Endothelial cell of umbilical vein (primary cell): ENCODE measurements around the gene BCAP31. TPM values are rescaled to one million over a fixed set of nuclear protein-coding genes. Genes with fewer than 3 reads are reported as not detected.
A peak's percentile ranks its signal among the peaks of the same experiment; 100 is the strongest.

ENCODE experiments used
- BruUV-seq: library from RNA; stranded (reverse); fragments of 400-500 nt; replicated peaks from 2 replicates; lab custom pipeline; 2021; lab: Mats Ljungman, UMichigan
- CTCF ChIA-PET: fragments of 300-600, 350-600 bp; sonication (Branson Sonifier 250); formaldehyde crosslinking; loops from one replicate; lab custom pipeline; 2021; ENCODE audit warnings: antibody characterized with exemption, inconsistent platforms; lab: Charles Lee
- POLR2A ChIA-PET: fragments of 300-600, 350-600 bp; sonication (Branson Sonifier 250); formaldehyde crosslinking; loops from one replicate; lab custom pipeline; 2021; ENCODE audit warnings: antibody characterized with exemption, inconsistent platforms; lab: Charles Lee
- DNase-seq: peaks from one replicate; pipeline ENCODE4 v3.0.0-alpha.2; 2011; ENCODE audit warnings: low read depth, low spot score
- FAIRE-seq: peaks from 2 replicates; lab custom pipeline; 2011; peaks lifted over from hg19 to GRCh38; lab: Jason Lieb, UNC
- H2AFZ ChIP-seq: 2 replicates; pipeline ENCODE4 v1.6.0; 2012; ENCODE audit warnings: low read depth, low read length, control low read depth, inconsistent platforms
- H3K27ac ChIP-seq: 2 replicates; pipeline ENCODE4 v1.5.1; 2011; ENCODE audit warnings: low read depth, mild to moderate bottlenecking, control low read depth, low read length, moderate library complexity; ENCODE audit not compliant: insufficient read depth
- H3K27me3 ChIP-seq, 2 experiments: 2 replicates each; pipeline versions ENCODE4 v1.6.0 to v1.6.1; 2011; ENCODE audit warnings: low read length in 2 of 2, mixed read lengths in 1 of 2; ENCODE audit not compliant: control insufficient read depth in 2 of 2, insufficient read depth in 2 of 2
- H3K36me3 ChIP-seq, 2 experiments: 2 replicates in 1 of 2; 3 replicates in 1 of 2; pipeline ENCODE4 v1.5.1; 2011; ENCODE audit warnings: low read length in 2 of 2, mild to moderate bottlenecking in 1 of 2, moderate library complexity in 1 of 2; ENCODE audit not compliant: control insufficient read depth in 2 of 2, insufficient read depth in 2 of 2; ENCODE audit errors: extremely low read depth in 1 of 2
- H3K4me1 ChIP-seq: 3 replicates; pipeline ENCODE4 v1.5.1; 2011; ENCODE audit warnings: mild to moderate bottlenecking, low read length; ENCODE audit not compliant: control insufficient read depth, insufficient read depth; ENCODE audit errors: extremely low read depth
- H3K4me2 ChIP-seq: 2 replicates; pipeline ENCODE4 v1.6.1; 2011; ENCODE audit warnings: low read length, control low read depth, mixed read lengths; ENCODE audit not compliant: insufficient read depth
- H3K4me3 ChIP-seq, 3 experiments: fragments of 200-600 bp in 1 of 3; sonication (generic), shearing (Covaris generic) in 1 of 3; replicated peaks in 1 of 3; 2 replicates each; pipeline ENCODE4 v1.5.1; 2011 to 2016; ENCODE audit warnings: control low read depth in 3 of 3, low read length in 3 of 3, mild to moderate bottlenecking in 2 of 3, inconsistent platforms in 1 of 3, low read depth in 1 of 3, moderate library complexity in 1 of 3; ENCODE audit not compliant: insufficient read depth in 1 of 3
- H3K79me2 ChIP-seq: 2 replicates; pipeline ENCODE4 v1.6.0; 2012; ENCODE audit warnings: low read length, inconsistent platforms; ENCODE audit not compliant: control insufficient read depth, insufficient read depth
- H3K9ac ChIP-seq: replicated peaks from 2 replicates; pipeline ENCODE3; 2011; ENCODE audit warnings: low read length, control low read depth; ENCODE audit not compliant: insufficient read depth; ENCODE audit errors: extremely low read depth
- H3K9me1 ChIP-seq: replicated peaks from 3 replicates; pipeline ENCODE4 v1.6.0; 2011; ENCODE audit warnings: mild to moderate bottlenecking, low read length; ENCODE audit not compliant: control insufficient read depth, insufficient read depth; ENCODE audit errors: extremely low read depth
- H3K9me3 ChIP-seq: replicated peaks from 2 replicates; pipeline ENCODE4 v1.5.1; 2012; ENCODE audit warnings: low read length, inconsistent platforms; ENCODE audit not compliant: control insufficient read depth, insufficient read depth
- H4K20me1 ChIP-seq: replicated peaks from 2 replicates; pipeline ENCODE3; 2011; ENCODE audit warnings: mild to moderate bottlenecking, low read length; ENCODE audit not compliant: control insufficient read depth, insufficient read depth; ENCODE audit errors: extremely low read depth
- GATA2 ChIP-seq: IDR thresholded peaks from 2 replicates; pipeline ENCODE4 v1.7.0; 2011; ENCODE audit warnings: low read depth, mild to moderate bottlenecking, moderate library complexity, mixed read lengths, low read length; ENCODE audit not compliant: insufficient read length, insufficient read depth
- dilution Hi-C: fragments of 300-500 bp; cut with MboI; formaldehyde crosslinking; loops from one replicate; pipeline ENCODE4 v1.15.0; 2019; ENCODE audit warnings: low sequenced_read_pairs; ENCODE audit not compliant: extremely low pct_ligation_motif_present
- intact Hi-C: fragments of 100-400 bp; cut with micrococcal nuclease; formaldehyde crosslinking; loops from one replicate; pipeline ENCODE4 v1.10.0; 2022
- polyA plus RNA-seq, 4 experiments: library from polyadenylated mRNA; depleted of rRNA in 3 of 4; stranded (reverse) in 3 of 4; unstranded in 1 of 4; fragments of >200 nt; gene quantifications; 2 replicates each; pipeline versions ENCODE4 v1.2.1 to v1.2.3, GENCODE V29; 2011 to 2012; ENCODE audit warnings: missing spikeins in 1 of 4
- total RNA-seq: library from RNA; stranded (reverse); gene quantifications from 2 replicates; pipeline ENCODE4 v1.2.3, GENCODE V29; 2021
- TF ChIP-seq, protein P1 (sequence below), 2 donors: IDR thresholded peaks; 1 replicate in 1 of 2; 2 replicates in 1 of 2; pipeline ENCODE4 v1.5.1; 2011; ENCODE audit warnings: low read length in 2 of 2, mild to moderate bottlenecking in 2 of 2, moderate library complexity in 2 of 2, control low read depth in 1 of 2, inconsistent platforms in 1 of 2, low read depth in 1 of 2; ENCODE audit not compliant: insufficient read depth in 1 of 2; ENCODE audit errors: extremely low read depth in 1 of 2

Gene BCAP31
- total and polyA plus RNA-seq, 2 donors (not counting 3 experiments of a cell fraction or from before 2014, with no cell fraction given) = 169 to 203 TPM

DNA sequence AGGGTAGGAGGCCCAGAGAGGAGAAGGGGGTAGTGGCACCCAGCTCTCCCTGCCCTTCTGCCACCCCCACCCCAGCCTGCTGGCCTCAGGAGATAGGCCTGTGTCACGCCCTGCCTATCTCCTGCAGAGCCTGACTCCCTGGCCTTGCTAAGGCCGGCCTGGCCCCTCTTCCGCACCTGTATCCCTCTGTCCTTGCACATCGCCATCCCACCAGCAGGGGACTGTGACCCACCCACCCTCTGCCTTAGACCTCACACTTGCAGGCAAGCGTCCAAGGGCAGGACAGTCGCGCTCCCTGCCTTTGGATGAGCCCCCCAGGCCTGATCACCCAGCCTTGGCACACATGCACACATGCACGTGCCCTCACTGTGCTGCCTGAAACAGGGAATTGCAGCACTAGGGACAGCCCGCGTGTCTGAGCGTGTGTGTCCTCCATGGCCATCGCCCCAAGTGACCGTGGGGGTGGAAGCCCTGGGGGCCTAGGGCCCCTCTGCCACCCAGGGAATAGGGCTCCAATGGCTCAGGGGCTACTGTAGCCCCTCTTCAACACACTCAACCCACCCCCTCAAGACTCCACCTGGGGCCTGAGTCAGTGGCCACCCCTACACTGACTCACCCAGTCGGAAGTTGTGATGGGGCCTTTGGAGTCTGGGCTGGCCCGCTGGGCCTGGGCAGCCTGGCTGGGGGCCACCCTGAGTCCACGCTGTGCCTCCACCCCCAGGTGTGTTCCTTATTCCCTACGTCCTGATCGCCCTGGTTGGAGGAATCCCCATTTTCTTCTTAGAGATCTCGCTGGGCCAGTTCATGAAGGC is 34.3 kb downstream of the BCAP31 start:
- Histone ChIP-seq H3K36me3 (no peaks in the 10 kb centered on the region), H3K27me3 (no peaks in the 10 kb centered on the region), H4K20me1 (no peaks in the 10 kb centered on the region), H3K9me1 (no peaks in the 10 kb centered on the region), H3K79me2 (no peaks in the 10 kb centered on the region), H3K9me3 (no peaks in the 10 kb centered on the region), H3K4me1 (peaks cover 4% of the 10 kb centered on the region), H2AFZ (no peak overlapping the region), H3K27ac (peak overlapping the region; percentile 8), H3K4me3 (peak overlapping the region in 1 of 3 experiments; percentile 20), H3K9ac (no peak overlapping the region), H3K4me2 (no peak overlapping the region)
- TSS peak; percentile 17 for BruUV-seq
- intact Hi-C loops (no loop called here), dilution Hi-C loops (no loop called here)
- ChIA-PET CTCF (interaction anchor here (0.6 kb wide), 1 partner anchor 80 kb away, joined by 3 read pairs; no protein-coding TSS in a partner anchor), POLR2A (interaction anchor here (0.6 kb wide), 1 partner anchor 20 kb away, joined by 3 read pairs; no protein-coding TSS in a partner anchor)
- FAIRE-seq = no peak
- no peak for DNase-seq
- TF ChIP-seq, protein P1, sequence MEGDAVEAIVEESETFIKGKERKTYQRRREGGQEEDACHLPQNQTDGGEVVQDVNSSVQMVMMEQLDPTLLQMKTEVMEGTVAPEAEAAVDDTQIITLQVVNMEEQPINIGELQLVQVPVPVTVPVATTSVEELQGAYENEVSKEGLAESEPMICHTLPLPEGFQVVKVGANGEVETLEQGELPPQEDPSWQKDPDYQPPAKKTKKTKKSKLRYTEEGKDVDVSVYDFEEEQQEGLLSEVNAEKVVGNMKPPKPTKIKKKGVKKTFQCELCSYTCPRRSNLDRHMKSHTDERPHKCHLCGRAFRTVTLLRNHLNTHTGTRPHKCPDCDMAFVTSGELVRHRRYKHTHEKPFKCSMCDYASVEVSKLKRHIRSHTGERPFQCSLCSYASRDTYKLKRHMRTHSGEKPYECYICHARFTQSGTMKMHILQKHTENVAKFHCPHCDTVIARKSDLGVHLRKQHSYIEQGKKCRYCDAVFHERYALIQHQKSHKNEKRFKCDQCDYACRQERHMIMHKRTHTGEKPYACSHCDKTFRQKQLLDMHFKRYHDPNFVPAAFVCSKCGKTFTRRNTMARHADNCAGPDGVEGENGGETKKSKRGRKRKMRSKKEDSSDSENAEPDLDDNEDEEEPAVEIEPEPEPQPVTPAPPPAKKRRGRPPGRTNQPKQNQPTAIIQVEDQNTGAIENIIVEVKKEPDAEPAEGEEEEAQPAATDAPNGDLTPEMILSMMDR (IDR thresholded peaks at IDR 0.05; ENCODE audit: extremely low read depth in 1 of 2, insufficient read depth in 1 of 2, low read depth in 1 of 2, low read length in 2 of 2) = peak in 1 of 2 donors; percentile 10
- no peak for TF ChIP-seq GATA2
